GM19397 (cell line): Measurements from ENCODE around the gene COG3.

Experiments used
- ATAC-seq: cut with Tn5 transposase; IDR thresholded peaks from one replicate; pipeline ENCODE4 v1.9.1; 2021; ENCODE audit warnings: mild to moderate bottlenecking, moderate library complexity; ENCODE audit not compliant: unreplicated experiment

COG3 gene

GRCh38 chr13:45445053-45445452, 19.7 kb upstream of the COG3 start:
- ATAC-seq = no peak

DNA sequence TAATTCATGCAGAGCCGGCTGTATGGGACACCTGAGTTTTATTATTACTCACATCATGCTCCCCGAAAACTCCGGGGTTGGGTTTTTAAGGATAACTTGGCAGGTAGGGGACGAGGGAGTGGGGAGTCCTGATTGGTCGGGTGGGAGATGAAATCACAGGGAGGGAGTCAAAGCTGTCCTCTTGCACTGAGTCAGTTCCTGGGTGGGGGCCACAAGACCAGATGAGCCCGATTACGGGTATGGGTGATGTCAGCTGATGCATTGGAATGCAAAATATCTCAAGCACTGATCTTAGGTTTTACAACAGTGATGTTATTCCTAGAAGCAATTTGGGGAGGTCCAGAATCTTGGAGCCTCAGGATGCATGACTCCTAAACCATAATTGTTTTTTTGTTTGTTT, 18.6 kb upstream of the COG3 start:
- ATAC-seq = no peak

DNA sequence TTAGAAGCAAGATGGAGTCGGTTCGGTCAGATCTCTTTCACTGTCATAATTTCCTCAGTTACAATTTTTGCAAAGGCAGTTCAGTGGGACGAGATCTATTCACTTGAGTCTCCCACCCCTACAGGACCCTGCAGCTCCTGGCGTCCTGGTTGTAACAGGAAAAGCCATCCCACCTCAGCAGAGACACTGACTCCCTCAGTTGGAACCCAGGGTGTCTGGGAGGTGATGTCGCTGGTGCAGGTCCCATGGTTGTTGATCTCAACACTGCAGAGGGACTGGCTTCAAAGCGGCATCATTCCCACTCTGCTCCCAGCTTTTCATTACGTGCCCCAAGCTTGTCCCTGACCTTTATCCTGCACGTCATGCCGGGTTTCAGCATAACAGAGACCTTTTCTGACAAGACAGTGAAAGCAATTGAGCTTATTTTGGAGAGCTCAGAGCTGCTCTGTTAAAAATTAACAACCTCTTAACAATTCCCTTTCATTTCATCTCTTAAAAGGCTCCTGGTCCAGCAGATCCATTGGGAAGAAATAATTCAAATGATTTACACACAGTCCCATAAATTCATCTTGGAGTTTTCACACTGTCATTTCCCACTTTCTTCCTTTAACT, 17.6 kb upstream of the COG3 start:
- no peak for ATAC-seq

- ATAC-seq = no peak
Observed at GRCh38 chr13:45448965-45449559, 15.7 kb upstream of the COG3 start.

GRCh38 chr13:45451282-45451681, 13.5 kb upstream of the COG3 start:
- no peak for ATAC-seq

- no peak for ATAC-seq
Observed at GRCh38 chr13:45454204-45454603, 10.5 kb upstream of the COG3 start.

DNA sequence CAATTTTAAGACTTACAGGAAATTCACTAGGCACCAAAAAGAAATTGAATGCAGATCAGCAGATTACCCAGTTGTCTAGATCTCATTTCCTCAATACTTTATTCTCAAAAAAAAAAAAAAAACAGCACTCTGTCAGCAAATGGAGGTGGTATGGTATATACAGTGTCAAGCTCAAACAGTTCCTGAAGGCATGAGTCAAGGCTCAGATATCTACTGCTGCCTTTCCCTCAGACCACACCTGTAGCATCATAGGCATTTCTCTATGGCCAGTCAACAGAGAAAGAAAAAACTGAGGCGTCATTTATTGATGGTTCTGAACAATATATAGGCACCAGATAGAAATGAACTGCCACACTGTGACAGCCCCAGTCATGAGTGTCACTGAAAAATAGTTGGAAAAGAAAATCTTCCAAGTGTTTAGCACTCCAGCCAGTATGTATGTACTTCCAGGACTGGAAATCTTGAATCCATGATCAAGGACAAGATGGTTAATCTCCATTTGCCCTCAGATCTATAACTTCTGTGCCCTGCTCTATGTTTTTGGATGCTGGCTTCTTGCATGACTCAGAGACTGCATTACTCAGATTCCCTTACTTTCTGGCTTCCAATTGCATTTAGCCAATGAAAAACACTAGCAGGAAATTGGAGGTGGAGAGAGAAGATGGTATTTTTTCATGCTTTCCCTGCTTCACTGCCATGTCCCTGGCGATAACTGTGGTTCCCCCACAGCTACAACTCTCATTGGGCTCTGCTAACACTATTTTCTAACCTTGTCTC, 8.4 kb upstream of the COG3 start:
- no peak for ATAC-seq

DNA sequence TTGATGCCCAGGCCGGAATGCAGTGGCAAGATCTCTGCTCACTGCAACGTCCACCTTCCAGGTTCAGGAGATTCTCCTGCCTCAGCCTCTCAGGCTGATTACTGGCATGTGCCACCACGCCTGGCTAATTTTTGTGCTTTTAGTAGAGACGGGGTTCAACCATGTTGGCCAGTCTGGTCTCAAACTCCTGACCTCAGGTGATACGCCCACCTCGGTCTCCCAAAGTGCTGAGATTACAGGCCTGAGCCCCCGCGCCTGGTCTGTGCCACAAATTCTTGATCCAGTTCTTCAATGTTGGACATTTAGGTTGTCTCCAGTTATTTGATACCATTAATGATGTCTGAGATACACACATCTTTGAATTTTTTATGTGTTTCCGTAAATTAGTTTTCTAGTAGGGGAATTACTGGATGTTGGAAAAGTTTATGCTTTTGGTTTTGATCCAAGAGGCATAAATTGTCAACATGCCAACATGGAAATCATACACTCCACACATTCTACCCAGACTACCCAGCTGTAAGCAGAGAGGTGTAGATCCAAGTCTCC, 525 bp upstream of the COG3 start:
- no peak for ATAC-seq

DNA sequence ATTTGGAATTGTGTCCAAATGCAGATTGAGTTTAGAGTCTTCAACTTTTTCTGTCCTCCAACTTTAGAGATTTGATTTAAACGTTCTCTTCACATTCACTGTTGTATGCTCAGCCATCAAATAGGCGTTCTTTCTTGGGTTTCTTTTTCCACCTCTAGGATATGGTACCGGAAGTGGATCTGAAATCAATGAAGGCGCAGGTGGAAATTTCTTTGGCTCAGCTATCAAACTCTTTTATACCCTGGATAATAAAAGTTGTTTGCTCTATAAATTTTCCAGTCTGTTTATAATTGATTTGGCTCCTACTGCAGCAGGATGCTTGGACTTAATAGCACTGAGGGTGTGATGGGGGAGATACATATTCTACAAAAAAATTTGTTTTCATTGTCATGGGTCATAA, 1.6 kb downstream of the COG3 start:
- ATAC-seq = no peak

DNA sequence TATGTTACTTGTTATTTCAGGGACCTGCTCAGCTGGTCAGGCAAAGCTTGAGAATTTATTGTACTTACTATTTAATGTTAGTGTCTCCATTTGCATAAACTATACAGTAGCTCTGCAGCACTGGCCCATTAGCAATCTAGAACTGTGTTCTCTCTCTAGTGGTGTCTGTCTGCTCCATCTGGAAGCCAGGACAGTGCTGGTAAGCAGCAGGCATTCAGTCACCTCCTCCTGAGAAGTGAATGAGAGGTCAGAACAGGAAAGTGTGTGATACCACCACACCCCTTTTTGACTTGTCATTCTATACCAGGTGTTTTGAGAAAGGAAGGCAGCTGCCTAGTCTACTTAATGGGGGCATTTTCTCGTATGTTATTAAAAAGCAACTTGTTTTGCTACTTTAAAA, 3.9 kb downstream of the COG3 start:
- ATAC-seq = no peak

- no peak for ATAC-seq
Observed at GRCh38 chr13:45472171-45472705, 7.5 kb downstream of the COG3 start.

DNA sequence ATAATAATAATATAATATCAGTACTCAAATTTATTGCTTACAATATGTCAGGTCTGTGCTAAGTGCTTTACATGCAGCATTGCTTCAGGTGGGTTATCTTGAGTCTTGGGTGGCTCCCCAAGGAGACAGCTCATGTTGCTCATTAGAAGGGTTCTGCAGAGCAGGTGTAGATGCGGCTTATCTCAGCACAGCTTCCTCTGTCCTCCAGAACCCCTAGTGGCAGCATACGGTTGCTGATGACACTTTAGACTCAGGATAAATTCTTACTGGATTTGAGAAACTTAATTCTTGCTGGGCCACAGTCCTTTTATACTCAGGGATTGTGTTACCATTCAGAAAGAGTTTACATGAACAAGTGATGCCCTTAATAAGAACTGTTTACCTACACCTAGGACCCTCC, 8.9 kb downstream of the COG3 start:
- no peak for ATAC-seq

GRCh38 chr13:45474584-45475454, 10.1 kb downstream of the COG3 start:
- ATAC-seq = no peak

DNA sequence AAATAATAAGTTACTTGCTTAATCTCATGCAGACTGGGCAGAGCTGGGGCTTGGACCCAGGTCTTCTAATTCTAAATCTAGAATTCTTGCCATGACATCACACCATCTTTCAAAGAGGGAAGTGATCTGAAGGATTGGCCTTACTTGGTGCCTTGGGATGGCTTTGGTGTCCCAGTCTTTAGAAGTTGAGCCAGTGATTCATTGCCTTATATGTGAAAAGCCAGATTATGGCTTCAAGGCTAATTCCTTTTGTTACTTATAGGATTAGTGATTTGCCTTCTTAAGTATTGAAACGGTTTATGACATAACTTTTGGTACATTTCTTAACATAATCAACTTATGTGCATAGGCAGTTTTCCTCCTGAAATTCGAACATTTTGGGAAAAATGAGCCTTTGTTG, 14.9 kb downstream of the COG3 start:
- ATAC-seq = no peak

GRCh38 chr13:45481688-45482087, 16.9 kb downstream of the COG3 start:
- no peak for ATAC-seq

DNA sequence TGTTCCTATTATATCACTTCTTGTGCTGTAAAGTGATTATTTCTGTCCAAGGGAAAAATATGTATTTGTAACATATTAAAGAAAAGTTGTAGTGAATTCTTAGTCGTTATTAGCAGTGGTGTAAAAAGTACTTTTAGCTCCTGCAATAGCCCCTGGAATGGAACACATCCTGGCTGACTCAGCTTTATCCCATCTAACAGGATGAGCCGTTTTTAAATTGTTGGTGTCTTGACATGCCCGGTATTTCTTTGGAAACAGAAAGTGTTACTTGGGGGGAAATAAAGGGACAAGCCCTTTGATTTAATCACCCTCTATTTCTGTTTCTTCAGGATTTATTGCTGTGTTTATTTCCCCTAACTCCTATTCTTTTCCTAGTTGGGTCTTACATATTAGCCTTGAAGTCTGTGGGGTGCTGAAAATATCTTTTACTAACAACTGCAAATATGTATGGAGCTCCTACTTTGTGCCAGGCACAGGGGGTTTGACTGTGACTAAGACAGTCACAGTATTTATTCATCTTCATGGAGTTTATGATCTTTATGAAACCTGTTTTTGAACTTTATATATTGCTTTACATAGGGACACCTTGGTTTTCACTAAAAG, 17.9 kb downstream of the COG3 start:
- no peak for ATAC-seq

DNA sequence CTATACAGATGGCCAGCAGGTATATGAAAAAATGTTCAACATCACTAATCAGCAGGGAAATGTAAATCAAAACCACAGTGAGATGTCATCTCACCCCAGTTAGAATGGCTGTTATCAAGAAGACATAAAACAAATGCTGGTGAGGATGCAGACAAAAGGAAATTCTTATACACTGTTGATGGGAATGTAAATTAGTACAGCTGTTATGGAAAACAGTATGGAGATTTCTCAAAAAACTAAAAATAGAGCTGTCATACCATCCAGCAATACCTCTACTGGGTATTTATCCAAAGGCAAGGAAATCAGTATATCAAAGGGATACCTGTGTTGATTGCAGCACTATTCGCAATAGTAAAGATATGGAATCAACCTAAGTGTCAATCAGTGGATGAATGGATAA, 22.9 kb downstream of the COG3 start:
- no peak for ATAC-seq

GRCh38 chr13:45490068-45490467, 25.3 kb downstream of the COG3 start:
- no peak for ATAC-seq

- ATAC-seq = no peak
Observed at GRCh38 chr13:45492538-45492937, 27.8 kb downstream of the COG3 start.

DNA sequence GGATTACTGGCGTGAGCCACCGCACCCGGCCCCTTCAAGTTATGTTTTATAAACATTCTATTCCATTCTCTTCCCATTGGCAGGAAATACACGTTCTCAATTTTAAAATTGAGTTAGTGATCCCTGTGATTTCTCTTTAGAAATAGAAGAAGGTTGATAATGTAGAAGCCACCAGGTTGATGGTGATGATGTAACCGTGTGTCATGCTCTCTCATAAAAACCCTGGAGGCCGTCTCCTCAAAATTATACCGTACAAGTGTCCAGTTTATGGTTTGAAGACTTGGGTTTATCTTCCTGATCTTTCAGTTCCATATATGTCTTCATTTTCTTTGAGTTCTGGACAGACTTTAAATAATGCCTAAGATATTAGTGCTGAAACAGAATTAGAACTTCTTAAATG, 32.2 kb downstream of the COG3 start:
- ATAC-seq = no peak
